ENCODE results near the gene AFF3.
A peak's percentile ranks its signal among the peaks of the same experiment; 100 is the strongest.
"Not testable (repeated sequence)": the region's sequence is repeated elsewhere in the genome, so short reads cannot be mapped to it uniquely, and the experiment has no call there.

AFF3 gene

GRCh38 chr2:100107440-100107839 is 35.0 kb downstream of the AFF3 start:
- DNase-seq = no peak

- no peak for DNase-seq
Measured at GRCh38 chr2:100106460-100106859, 35.9 kb downstream of the AFF3 start.

- DNase-seq = no peak
Measured at GRCh38 chr2:100105678-100106054, 36.7 kb downstream of the AFF3 start.

GRCh38 chr2:100104718-100105677 is 37.4 kb downstream of the AFF3 start:
- peak; percentile 47 for DNase-seq

GRCh38 chr2:100104265-100104664 is 38.1 kb downstream of the AFF3 start:
- not testable (repeated sequence) for DNase-seq

- not testable (repeated sequence) for DNase-seq
Measured at GRCh38 chr2:100103527-100104252, 38.7 kb downstream of the AFF3 start.

- DNase-seq = not testable (repeated sequence)
Measured at GRCh38 chr2:100102466-100103180, 39.8 kb downstream of the AFF3 start.

- not testable (repeated sequence) for DNase-seq
Measured at GRCh38 chr2:100098855-100099254, 43.5 kb downstream of the AFF3 start.

GRCh38 chr2:100097611-100098294 is 44.6 kb downstream of the AFF3 start:
- DNase-seq = not testable (repeated sequence)

- DNase-seq = not testable (repeated sequence)
Measured at GRCh38 chr2:100095845-100096244, 46.5 kb downstream of the AFF3 start.

- not testable (repeated sequence) for DNase-seq
Measured at GRCh38 chr2:100091807-100092206, 50.6 kb downstream of the AFF3 start.

- DNase-seq = not testable (repeated sequence)
Measured at GRCh38 chr2:100085744-100086143, 56.6 kb downstream of the AFF3 start.

GRCh38 chr2:100083421-100084216 is 58.8 kb downstream of the AFF3 start:
- DNase-seq = peak; percentile 50

GRCh38 chr2:100082302-100082978 is 60.0 kb downstream of the AFF3 start:
- DNase-seq = peak; percentile 39

GRCh38 chr2:100077935-100078334 is 64.5 kb downstream of the AFF3 start:
- no peak for DNase-seq

GRCh38 chr2:100077456-100077855 is 64.9 kb downstream of the AFF3 start:
- no peak for DNase-seq

GRCh38 chr2:100075532-100075931 is 66.9 kb downstream of the AFF3 start:
- no peak for DNase-seq

- no peak for DNase-seq
Measured at GRCh38 chr2:100073110-100073509, 69.3 kb downstream of the AFF3 start.

GRCh38 chr2:100072503-100072902 is 69.9 kb downstream of the AFF3 start:
- DNase-seq = no peak

GRCh38 chr2:100071335-100072043 is 70.9 kb downstream of the AFF3 start:
- peak; percentile 40 for DNase-seq
